Measurements from ENCODE around the gene RALGDS. TPM values are rescaled to one million over a fixed set of nuclear protein-coding genes. Genes with fewer than 3 reads are reported as not detected.

Gene RALGDS
- total and polyA plus RNA-seq, 2 experiments from 2014 or later, result 8.6 to 20.3 TPM

DNA sequence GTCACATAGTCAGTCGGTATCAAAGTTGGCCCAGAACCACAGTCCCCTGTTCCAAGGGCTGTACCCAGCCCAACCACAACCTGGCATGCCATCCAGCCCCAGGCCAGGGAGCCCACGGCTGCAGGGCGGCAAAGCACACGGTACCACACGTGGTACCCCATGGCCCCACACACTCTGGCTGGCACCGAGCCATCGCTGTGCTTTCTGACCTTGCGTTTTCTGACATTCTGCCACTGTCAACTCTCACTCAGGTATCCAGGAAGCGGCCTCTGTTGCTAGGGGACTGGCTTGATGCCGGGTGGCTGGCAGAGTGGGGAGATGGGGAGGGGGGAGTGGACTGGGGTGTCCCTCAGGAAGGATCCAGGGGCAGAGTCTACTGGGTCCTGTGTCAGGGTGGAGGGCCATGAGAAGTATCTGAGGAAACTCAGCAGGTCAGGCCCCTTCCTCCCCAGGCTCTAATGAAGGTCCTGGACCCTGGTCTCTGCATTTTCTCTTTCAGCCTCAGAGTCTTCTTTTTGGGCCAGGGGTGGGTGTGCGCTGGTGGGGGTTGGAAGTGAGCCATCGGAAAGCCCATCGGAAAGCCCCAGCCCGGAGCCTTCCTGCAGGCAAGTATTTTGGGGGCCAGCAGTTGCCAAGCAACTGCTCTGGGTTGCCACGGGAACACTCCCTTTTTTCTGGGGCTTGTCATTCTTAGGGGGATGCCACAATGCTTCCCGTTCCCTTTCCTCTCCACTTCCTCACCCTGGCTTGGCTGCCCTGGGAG is 21.0 kb upstream of the RALGDS start:
- no peak overlapping the region for H3K4me2 ChIP-seq
- H3K4me3 ChIP-seq, result no peak overlapping the region
- Mint-ChIP-seq H3K27me3 (ENCODE audit: insufficient read depth, low read depth, poor library complexity) (peaks cover 31% of the 10 kb centered on the region), H3K9me3 (no peaks in the 10 kb centered on the region), H3K36me3 (ENCODE audit: low read depth) (no peaks in the 10 kb centered on the region), H3K4me1 (peaks cover 13% of the 10 kb centered on the region; the same call in 2 of the 3 replicates), H3K27ac (no peak overlapping the region), H3K4me3 (no peak overlapping the region)
- no peak overlapping the region for H3K27ac ChIP-seq (ENCODE audit: low read depth)
- ATAC-seq (no peak), DNase-seq (ENCODE audit: low spot score) (no peak)
- H3K27me3 ChIP-seq (ENCODE audit: insufficient read depth), result no peaks in the 10 kb centered on the region
- 0 out of 2 replicates have a peak, but pooled peaks cover 7% of the 10 kb centered on the region for H3K79me2 ChIP-seq (replicated peaks; ENCODE audit: insufficient read depth)
- H2AFZ ChIP-seq, result no peak overlapping the region
- no peaks in the 10 kb centered on the region for H3F3A ChIP-seq (replicated peaks; ENCODE audit: low read depth)
- H3K36me3 ChIP-seq (ENCODE audit: insufficient read depth), result no peaks in the 10 kb centered on the region
- peaks cover 11% of the 10 kb centered on the region for H4K20me1 ChIP-seq (replicated peaks; ENCODE audit: insufficient read depth)
- no peaks in the 10 kb centered on the region for H3K4me1 ChIP-seq (ENCODE audit: insufficient read depth)
- TF ChIP-seq, protein P1, sequence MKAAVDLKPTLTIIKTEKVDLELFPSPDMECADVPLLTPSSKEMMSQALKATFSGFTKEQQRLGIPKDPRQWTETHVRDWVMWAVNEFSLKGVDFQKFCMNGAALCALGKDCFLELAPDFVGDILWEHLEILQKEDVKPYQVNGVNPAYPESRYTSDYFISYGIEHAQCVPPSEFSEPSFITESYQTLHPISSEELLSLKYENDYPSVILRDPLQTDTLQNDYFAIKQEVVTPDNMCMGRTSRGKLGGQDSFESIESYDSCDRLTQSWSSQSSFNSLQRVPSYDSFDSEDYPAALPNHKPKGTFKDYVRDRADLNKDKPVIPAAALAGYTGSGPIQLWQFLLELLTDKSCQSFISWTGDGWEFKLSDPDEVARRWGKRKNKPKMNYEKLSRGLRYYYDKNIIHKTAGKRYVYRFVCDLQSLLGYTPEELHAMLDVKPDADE (IDR thresholded peaks at IDR 0.05), result no peak
- TF ChIP-seq, protein P2, sequence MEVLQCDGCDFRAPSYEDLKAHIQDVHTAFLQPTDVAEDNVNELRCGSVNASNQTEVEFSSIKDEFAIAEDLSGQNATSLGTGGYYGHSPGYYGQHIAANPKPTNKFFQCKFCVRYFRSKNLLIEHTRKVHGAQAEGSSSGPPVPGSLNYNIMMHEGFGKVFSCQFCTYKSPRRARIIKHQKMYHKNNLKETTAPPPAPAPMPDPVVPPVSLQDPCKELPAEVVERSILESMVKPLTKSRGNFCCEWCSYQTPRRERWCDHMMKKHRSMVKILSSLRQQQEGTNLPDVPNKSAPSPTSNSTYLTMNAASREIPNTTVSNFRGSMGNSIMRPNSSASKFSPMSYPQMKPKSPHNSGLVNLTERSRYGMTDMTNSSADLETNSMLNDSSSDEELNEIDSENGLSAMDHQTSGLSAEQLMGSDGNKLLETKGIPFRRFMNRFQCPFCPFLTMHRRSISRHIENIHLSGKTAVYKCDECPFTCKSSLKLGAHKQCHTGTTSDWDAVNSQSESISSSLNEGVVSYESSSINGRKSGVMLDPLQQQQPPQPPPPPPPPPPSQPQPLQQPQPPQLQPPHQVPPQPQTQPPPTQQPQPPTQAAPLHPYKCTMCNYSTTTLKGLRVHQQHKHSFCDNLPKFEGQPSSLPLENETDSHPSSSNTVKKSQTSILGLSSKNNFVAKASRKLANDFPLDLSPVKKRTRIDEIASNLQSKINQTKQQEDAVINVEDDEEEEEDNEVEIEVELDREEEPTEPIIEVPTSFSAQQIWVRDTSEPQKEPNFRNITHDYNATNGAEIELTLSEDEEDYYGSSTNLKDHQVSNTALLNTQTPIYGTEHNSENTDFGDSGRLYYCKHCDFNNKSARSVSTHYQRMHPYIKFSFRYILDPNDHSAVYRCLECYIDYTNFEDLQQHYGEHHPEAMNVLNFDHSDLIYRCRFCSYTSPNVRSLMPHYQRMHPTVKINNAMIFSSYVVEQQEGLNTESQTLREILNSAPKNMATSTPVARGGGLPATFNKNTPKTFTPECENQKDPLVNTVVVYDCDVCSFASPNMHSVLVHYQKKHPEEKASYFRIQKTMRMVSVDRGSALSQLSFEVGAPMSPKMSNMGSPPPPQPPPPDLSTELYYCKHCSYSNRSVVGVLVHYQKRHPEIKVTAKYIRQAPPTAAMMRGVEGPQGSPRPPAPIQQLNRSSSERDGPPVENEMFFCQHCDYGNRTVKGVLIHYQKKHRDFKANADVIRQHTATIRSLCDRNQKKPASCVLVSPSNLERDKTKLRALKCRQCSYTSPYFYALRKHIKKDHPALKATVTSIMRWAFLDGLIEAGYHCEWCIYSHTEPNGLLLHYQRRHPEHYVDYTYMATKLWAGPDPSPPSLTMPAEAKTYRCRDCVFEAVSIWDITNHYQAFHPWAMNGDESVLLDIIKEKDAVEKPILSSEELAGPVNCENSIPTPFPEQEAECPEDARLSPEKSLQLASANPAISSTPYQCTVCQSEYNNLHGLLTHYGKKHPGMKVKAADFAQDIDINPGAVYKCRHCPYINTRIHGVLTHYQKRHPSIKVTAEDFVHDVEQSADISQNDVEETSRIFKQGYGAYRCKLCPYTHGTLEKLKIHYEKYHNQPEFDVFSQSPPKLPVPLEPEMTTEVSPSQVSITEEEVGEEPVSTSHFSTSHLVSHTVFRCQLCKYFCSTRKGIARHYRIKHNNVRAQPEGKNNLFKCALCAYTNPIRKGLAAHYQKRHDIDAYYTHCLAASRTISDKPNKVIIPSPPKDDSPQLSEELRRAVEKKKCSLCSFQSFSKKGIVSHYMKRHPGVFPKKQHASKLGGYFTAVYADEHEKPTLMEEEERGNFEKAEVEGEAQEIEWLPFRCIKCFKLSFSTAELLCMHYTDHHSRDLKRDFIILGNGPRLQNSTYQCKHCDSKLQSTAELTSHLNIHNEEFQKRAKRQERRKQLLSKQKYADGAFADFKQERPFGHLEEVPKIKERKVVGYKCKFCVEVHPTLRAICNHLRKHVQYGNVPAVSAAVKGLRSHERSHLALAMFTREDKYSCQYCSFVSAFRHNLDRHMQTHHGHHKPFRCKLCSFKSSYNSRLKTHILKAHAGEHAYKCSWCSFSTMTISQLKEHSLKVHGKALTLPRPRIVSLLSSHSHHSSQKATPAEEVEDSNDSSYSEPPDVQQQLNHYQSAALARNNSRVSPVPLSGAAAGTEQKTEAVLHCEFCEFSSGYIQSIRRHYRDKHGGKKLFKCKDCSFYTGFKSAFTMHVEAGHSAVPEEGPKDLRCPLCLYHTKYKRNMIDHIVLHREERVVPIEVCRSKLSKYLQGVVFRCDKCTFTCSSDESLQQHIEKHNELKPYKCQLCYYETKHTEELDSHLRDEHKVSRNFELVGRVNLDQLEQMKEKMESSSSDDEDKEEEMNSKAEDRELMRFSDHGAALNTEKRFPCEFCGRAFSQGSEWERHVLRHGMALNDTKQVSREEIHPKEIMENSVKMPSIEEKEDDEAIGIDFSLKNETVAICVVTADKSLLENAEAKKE (CRISPR knock-in tag; IDR thresholded peaks at IDR 0.05), result no peak
- no peak for TF ChIP-seq EZH2 (IDR thresholded peaks at IDR 0.05; ENCODE audit: low read depth, unreplicated experiment)
- no peak for TF ChIP-seq EZH2phosphoT487 (IDR thresholded peaks at IDR 0.05; ENCODE audit: unreplicated experiment)
- TF ChIP-seq, protein P3, sequence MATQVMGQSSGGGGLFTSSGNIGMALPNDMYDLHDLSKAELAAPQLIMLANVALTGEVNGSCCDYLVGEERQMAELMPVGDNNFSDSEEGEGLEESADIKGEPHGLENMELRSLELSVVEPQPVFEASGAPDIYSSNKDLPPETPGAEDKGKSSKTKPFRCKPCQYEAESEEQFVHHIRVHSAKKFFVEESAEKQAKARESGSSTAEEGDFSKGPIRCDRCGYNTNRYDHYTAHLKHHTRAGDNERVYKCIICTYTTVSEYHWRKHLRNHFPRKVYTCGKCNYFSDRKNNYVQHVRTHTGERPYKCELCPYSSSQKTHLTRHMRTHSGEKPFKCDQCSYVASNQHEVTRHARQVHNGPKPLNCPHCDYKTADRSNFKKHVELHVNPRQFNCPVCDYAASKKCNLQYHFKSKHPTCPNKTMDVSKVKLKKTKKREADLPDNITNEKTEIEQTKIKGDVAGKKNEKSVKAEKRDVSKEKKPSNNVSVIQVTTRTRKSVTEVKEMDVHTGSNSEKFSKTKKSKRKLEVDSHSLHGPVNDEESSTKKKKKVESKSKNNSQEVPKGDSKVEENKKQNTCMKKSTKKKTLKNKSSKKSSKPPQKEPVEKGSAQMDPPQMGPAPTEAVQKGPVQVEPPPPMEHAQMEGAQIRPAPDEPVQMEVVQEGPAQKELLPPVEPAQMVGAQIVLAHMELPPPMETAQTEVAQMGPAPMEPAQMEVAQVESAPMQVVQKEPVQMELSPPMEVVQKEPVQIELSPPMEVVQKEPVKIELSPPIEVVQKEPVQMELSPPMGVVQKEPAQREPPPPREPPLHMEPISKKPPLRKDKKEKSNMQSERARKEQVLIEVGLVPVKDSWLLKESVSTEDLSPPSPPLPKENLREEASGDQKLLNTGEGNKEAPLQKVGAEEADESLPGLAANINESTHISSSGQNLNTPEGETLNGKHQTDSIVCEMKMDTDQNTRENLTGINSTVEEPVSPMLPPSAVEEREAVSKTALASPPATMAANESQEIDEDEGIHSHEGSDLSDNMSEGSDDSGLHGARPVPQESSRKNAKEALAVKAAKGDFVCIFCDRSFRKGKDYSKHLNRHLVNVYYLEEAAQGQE (IDR thresholded peaks at IDR 0.05; ENCODE audit: unreplicated experiment), result no peak
- no peak for TF ChIP-seq ZNF114 (CRISPR knock-in tag; IDR thresholded peaks at IDR 0.05)
- TF ChIP-seq, protein P4, sequence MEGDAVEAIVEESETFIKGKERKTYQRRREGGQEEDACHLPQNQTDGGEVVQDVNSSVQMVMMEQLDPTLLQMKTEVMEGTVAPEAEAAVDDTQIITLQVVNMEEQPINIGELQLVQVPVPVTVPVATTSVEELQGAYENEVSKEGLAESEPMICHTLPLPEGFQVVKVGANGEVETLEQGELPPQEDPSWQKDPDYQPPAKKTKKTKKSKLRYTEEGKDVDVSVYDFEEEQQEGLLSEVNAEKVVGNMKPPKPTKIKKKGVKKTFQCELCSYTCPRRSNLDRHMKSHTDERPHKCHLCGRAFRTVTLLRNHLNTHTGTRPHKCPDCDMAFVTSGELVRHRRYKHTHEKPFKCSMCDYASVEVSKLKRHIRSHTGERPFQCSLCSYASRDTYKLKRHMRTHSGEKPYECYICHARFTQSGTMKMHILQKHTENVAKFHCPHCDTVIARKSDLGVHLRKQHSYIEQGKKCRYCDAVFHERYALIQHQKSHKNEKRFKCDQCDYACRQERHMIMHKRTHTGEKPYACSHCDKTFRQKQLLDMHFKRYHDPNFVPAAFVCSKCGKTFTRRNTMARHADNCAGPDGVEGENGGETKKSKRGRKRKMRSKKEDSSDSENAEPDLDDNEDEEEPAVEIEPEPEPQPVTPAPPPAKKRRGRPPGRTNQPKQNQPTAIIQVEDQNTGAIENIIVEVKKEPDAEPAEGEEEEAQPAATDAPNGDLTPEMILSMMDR (conservative IDR thresholded peaks at IDR 0.05; ENCODE audit: low read depth in 2 of 2), result no peak
- no peak for TF ChIP-seq JUNB (IDR thresholded peaks at IDR 0.05; ENCODE audit: unreplicated experiment)
- TF ChIP-seq POLR2AphosphoS5 (IDR thresholded peaks at IDR 0.05; ENCODE audit: low read depth), result no peak
- TF ChIP-seq ZNF331 (CRISPR knock-in tag; IDR thresholded peaks at IDR 0.05; ENCODE audit: low read depth), result no peak
- TF ChIP-seq STAT1 (IDR thresholded peaks at IDR 0.05; ENCODE audit: unreplicated experiment), result no peak
- TF ChIP-seq CREB1 (CRISPR knock-in tag; IDR thresholded peaks at IDR 0.05; ENCODE audit: low read depth), result no peak
- no peak for TF ChIP-seq NANOG (IDR thresholded peaks at IDR 0.05; ENCODE audit: borderline replicate concordance)
- H3K9me2 ChIP-seq (ENCODE audit: insufficient read depth), result no peaks in the 10 kb centered on the region
